Right lobe of liver (tissue), 4 donors: Measurements from ENCODE around the gene HTR7.

Experiments
- CTCF ChIP-seq, 4 donors: fragments of 200-600 bp in 3 of 4; fragments of 450-650 bp in 1 of 4; IDR thresholded peaks; one replicate each; pipeline versions ENCODE4 v1.5.1 to v1.8.0; 2016 to 2022; ENCODE audit warnings: antibody characterized with exemption in 4 of 4, mild to moderate bottlenecking in 2 of 4
- POLR2A ChIP-seq: fragments of 450-650 bp; IDR thresholded peaks from one replicate; pipeline ENCODE4 v1.6.1; 2017; ENCODE audit warnings: antibody characterized with exemption, mild to moderate bottlenecking
- donor health status: DM: no; HTN: no; CAD: no.
- donor health status: DM: no; HTN: no; CAD: no.
- donor health status: DM: no; HTN: yes; CAD: no.

- TF ChIP-seq CTCF (IDR thresholded peaks at IDR 0.05) (no peak), POLR2A (no peak)
These were observed 3.0 kb upstream of the HTR7 start for GRCh38 chr10:90860790-90861189.
